Activated CD8-positive, alpha-beta memory T cell treated with anti-CD3 and anti-CD28 coated beads for 36 hours (primary cell): ENCODE measurements around the gene DDX52. TPM values are rescaled to one million over a fixed set of nuclear protein-coding genes. Genes with fewer than 3 reads are reported as not detected.
"Not testable (repeated sequence)": the region's sequence is repeated elsewhere in the genome, so short reads cannot be mapped to it uniquely, and the experiment has no call there.

Source experiments
- CTCF ChIA-PET: fragments of 350-600 bp; sonication (Branson Sonifier 250); formaldehyde crosslinking; loops from one replicate; lab custom pipeline; 2021; ENCODE audit warnings: antibody characterized with exemption; lab: Charles Lee
- POLR2A ChIA-PET: fragments of 350-600 bp; sonication (Branson Sonifier 250); formaldehyde crosslinking; loops from one replicate; lab custom pipeline; 2021; ENCODE audit warnings: antibody characterized with exemption; lab: Charles Lee
- total RNA-seq, 2 experiments: library from RNA; stranded (reverse); gene quantifications; one replicate each; pipeline ENCODE4 v1.2.3, GENCODE V29; 2021

The DDX52 gene
- 10 to 100 TPM; 37.9 to 38.8 TPM for total RNA-seq

GRCh38 chr17:37643118-37643766 lies at the start of gene DDX52:
TSS of gene DDX52 (minus strand) at chr17:37643446. CDS start at chr17:37643420, 26 bp downstream.
- ChIA-PET CTCF (no interaction called here), POLR2A (no interaction called here)

GRCh38 chr17:37691807-37692206 lies 48.6 kb upstream of the DDX52 start:
- ChIA-PET CTCF (no interaction called here), POLR2A (no interaction called here)

- CTCF ChIA-PET, result no interaction called here
- POLR2A ChIA-PET, result no interaction called here
Measured at GRCh38 chr17:37689317-37689716, 46.1 kb upstream of the DDX52 start.

GRCh38 chr17:37683454-37683984 lies 40.3 kb upstream of the DDX52 start:
- ChIA-PET CTCF (no interaction called here), POLR2A (no interaction called here)

- POLR2A ChIA-PET, result no interaction called here
- CTCF ChIA-PET, result no interaction called here
Measured at GRCh38 chr17:37682007-37682406, 38.8 kb upstream of the DDX52 start.

- CTCF ChIA-PET, POLR2A ChIA-PET: not testable (repeated sequence)
Measured at GRCh38 chr17:37679995-37680394, 36.7 kb upstream of the DDX52 start.

- CTCF ChIA-PET, result no interaction called here
- POLR2A ChIA-PET, result no interaction called here
Measured at GRCh38 chr17:37678036-37678435, 34.8 kb upstream of the DDX52 start.

GRCh38 chr17:37677021-37677420 lies 33.8 kb upstream of the DDX52 start:
- CTCF ChIA-PET, result no interaction called here
- POLR2A ChIA-PET, result no interaction called here

- CTCF ChIA-PET, result no interaction called here
- POLR2A ChIA-PET, result no interaction called here
Measured at GRCh38 chr17:37676115-37676925, 33.1 kb upstream of the DDX52 start.

- CTCF ChIA-PET, result no interaction called here
- POLR2A ChIA-PET, result no interaction called here
Measured at GRCh38 chr17:37674511-37674910, 31.3 kb upstream of the DDX52 start.

GRCh38 chr17:37673386-37673785 lies 30.1 kb upstream of the DDX52 start:
- ChIA-PET POLR2A (no interaction called here), CTCF (no interaction called here)

- ChIA-PET CTCF (no interaction called here), POLR2A (no interaction called here)
Measured at GRCh38 chr17:37672548-37673078, 29.4 kb upstream of the DDX52 start.

- POLR2A ChIA-PET, result no interaction called here
- CTCF ChIA-PET, result no interaction called here
Measured at GRCh38 chr17:37671824-37672547, 28.7 kb upstream of the DDX52 start.

- ChIA-PET CTCF (no interaction called here), POLR2A (no interaction called here)
Measured at GRCh38 chr17:37671028-37671823, 28.0 kb upstream of the DDX52 start.

- POLR2A ChIA-PET, result no interaction called here
- CTCF ChIA-PET, result no interaction called here
Measured at GRCh38 chr17:37667039-37667438, 23.8 kb upstream of the DDX52 start.

- ChIA-PET CTCF (interaction anchor here (0.6 kb wide), 1 partner anchor 960 kb away, joined by 4 read pairs; no protein-coding TSS in a partner anchor), POLR2A (no interaction called here)
Measured at GRCh38 chr17:37664214-37664613, 21.0 kb upstream of the DDX52 start.

- ChIA-PET POLR2A (no interaction called here), CTCF (no interaction called here)
Measured at GRCh38 chr17:37662353-37662752, 19.1 kb upstream of the DDX52 start.

GRCh38 chr17:37661400-37662014 lies 18.3 kb upstream of the DDX52 start:
- CTCF ChIA-PET, result no interaction called here
- POLR2A ChIA-PET, result no interaction called here

- ChIA-PET CTCF (interaction anchor here (1.0 kb wide), 1 partner anchor 25 kb away, joined by 4 read pairs; no protein-coding TSS in a partner anchor), POLR2A (no interaction called here)
Measured at GRCh38 chr17:37659925-37660324, 16.7 kb upstream of the DDX52 start.
